Adrenal gland (tissue), 5 donors: Measurements from ENCODE around the gene PIK3AP1.

ENCODE experiments used
- CTCF ChIP-seq, 6 experiments: fragments of 450-650 bp in 4 of 6; fragments of 200-600 bp in 2 of 6; sonication (generic) in 1 of 6; IDR thresholded peaks; 1 replicate in 5 of 6; 2 replicates in 1 of 6; pipeline versions ENCODE4 v1.5.1 to v1.8.0; 2016 to 2021; ENCODE audit warnings: antibody characterized with exemption in 6 of 6, mild to moderate bottlenecking in 2 of 6, moderate library complexity in 1 of 6
- POLR2A ChIP-seq, 2 donors: fragments of 450-650 bp; IDR thresholded peaks; one replicate each; pipeline ENCODE4 v1.6.1; 2017; ENCODE audit warnings: antibody characterized with exemption in 2 of 2, mild to moderate bottlenecking in 2 of 2, moderate library complexity in 1 of 2
- donor health status: DM: no; HTN: no; CAD: no.

- TF ChIP-seq CTCF (IDR thresholded peaks at IDR 0.05): no peak
- TF ChIP-seq POLR2A (IDR thresholded peaks at IDR 0.05): no peak
These were observed 159.1 kb downstream of the PIK3AP1 start for GRCh38 chr10:96560966-96561887.
